ENCODE data around the gene CENPA.
"Not testable (repeated sequence)": the region's sequence is repeated elsewhere in the genome, so short reads cannot be mapped to it uniquely, and the experiment has no call there.

The CENPA gene

DNA sequence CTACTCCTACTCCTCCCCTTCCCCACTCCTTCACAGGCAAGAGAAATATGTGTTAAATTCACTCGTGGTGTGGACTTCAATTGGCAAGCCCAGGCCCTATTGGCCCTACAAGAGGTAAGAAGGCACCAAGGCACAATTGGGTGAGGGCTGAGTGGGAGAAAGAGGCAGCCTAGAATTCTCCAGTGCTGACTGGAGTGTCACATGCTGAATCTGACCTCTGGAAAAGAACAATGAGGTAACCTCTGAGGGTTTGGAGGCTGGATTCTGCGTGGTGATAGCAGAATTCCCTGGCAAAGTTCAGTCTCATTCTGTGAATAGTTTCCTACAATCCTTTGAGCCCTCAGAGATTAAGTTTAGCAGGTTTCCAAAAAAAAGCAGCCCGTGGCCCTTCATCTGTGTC is 6.9 kb downstream of the CENPA start:
- DNase-seq (ENCODE audit: low read depth in 2 of 2) = no peak

GRCh38 chr2:26793518-26793917 is 7.7 kb downstream of the CENPA start:
- DNase-seq (ENCODE audit: low read depth in 2 of 2) = no peak

DNA sequence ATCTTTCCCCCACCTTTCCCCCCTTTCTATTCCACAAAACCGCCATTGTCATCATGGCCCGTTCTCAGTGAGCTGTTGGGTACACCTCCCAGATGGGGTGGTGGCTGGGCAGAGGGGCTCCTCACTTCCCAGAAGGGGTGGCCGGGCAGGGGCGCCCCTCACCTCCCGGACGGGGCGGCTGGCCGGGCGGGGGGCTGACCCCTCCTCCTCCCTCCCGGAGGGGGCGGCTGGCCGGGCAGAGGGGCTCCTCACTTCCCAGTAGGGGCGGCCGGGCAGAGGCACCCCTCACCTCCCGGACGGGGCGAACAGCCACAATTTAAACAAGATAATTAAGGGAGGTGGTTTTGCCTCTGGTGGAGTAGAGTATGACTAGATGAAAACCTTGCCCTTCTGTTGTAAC is 9.3 kb downstream of the CENPA start:
- not testable (repeated sequence) for DNase-seq (ENCODE audit: low read depth in 2 of 2)

DNA sequence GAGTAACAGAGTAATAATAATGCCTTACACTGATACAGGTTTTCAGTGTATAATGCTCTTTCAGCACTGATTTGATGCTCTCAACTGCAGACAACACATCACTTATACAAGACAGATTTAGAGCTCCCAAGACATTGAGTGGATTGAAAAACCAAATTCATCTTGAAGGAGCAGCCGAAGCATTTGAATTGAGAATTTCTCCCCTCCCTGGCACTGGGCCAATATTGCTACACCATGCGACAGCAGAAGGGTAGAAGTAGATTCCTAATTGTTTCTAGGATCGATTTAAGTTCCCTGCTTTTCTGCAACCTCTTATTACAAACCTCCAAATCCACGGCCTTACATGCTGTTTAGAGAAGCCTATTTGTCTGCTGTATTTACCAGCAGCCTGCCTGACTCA is 15.5 kb downstream of the CENPA start:
- DNase-seq (ENCODE audit: low read depth in 2 of 2) = no peak

DNA sequence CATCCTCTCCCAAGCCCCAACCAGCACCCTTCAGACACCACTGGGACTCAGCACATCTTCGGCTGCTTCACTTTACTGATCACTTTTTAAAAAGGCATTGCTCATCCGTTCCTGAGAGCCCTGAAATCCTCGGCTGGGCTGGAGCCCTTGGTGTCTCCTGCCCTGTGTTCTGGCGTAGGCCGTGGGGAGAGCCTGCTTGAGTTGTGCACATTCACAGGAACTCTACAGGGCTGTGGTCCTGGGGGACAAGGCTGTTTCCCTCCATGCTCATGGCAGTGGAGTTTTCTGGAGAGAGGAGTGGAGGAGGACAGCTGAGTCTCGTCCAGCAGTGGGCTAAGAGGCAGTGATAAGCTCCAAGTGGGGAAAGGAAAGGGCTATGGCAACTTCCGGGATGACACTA is 15.9 kb downstream of the CENPA start:
- no peak for DNase-seq (ENCODE audit: low read depth in 2 of 2)

GRCh38 chr2:26805241-26805676 is 19.4 kb downstream of the CENPA start:
- DNase-seq (ENCODE audit: low read depth in 2 of 2) = no peak

DNA sequence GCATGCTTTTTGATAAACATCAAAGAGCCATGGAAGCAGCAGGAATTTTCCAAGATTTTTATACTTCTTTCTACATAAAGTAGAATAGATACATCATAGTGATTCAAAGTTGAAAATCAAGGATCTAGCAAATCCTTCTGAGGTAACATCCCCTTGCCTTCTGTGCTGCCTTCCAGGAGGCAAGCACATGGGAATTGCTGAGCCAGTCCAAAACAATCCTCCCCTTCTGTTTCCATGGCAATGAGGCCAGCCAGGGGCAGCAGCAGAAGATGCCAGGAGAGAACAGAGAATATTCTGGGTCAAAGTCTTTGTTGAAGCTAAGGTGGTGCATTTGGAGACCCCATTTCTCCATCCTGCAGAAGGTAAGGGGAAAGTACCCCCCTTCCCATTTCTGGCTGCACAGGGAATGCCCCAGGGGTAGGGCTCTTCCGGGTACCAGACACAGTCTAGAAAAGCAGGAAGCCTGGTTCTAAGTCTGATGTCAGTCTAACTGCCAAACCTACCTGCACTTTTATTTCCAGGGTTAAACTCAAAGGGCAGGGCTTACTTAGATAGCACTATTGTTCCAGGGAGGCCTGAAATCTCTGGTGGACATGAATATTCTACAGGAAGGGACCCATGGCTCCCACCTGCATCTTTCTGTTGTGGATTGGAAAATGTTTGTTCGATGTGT is 22.1 kb downstream of the CENPA start:
- no peak for DNase-seq (ENCODE audit: low read depth in 2 of 2)

- no peak for DNase-seq (ENCODE audit: low read depth in 2 of 2)
Measured at GRCh38 chr2:26809211-26809610, 23.4 kb downstream of the CENPA start.

GRCh38 chr2:26809876-26810577 is 24.2 kb downstream of the CENPA start:
- no peak for DNase-seq (ENCODE audit: low read depth in 2 of 2)

DNA sequence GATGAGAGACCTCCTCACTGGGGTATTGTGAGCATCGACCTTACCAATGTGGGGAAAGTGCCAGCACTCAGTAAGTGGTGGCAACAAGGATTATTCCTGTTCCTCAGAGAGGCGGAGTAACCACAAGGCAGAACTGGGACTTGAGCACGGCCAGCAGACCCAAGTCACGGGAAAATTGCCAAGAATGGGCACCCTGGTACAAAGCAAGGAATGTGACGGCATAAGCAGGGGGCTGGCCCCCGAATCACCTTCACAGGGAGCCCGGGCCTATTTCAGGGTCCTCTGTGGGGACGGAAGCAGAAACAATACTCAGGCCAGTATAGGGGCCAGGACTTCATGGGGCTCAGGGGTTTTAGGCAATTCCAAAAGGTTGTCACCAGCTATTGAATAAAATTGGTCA is 25.4 kb downstream of the CENPA start:
- no peak for DNase-seq (ENCODE audit: low read depth in 2 of 2)

DNA sequence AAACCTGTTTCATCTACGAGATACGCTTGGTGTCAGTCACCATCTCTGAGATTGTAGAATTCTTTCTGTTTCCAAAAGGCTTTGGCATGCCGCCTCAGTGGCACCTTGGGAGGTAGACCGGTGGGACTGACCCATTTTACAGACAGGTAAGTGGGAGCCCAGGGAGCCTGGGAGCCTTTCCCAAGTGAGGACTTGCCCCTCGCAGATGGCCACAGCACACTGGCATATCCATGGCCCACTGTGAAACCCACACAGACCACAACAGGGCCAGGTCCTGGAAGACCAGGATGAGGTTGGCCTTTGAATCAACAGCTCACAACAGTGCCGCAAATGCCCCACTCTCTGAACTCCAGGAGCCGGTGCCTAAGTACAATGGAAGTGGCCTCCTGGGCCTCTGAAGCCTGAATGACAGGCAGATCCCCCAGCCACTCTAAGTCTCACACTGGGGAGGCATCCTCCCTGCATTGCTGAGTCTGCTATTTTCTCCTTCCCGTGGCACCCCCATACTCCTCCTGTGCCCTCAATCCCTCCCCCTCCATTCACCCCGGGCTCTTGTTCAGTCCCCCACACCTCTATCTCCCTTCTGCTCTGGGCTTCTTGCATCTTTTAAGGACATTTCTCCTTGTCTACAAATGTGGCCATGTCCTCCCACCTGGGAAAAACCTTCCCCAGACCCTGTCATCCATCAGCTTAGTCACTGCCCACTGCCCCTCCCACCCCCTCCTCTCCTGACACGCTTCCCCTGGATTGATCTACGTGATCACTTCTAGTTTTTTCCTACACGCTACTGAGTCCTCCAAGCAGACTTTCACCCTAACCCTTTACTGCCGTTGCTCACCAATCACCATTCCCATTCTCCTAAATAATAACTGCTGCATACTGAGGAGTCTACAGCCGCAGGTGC is 26.2 kb downstream of the CENPA start:
- DNase-seq (ENCODE audit: low read depth in 2 of 2) = no peak

GRCh38 chr2:26812731-26813130 is 26.9 kb downstream of the CENPA start:
- no peak for DNase-seq (ENCODE audit: low read depth in 2 of 2)

- not testable (repeated sequence) for DNase-seq (ENCODE audit: low read depth in 2 of 2)
Measured at GRCh38 chr2:26814072-26814765, 28.4 kb downstream of the CENPA start.

DNA sequence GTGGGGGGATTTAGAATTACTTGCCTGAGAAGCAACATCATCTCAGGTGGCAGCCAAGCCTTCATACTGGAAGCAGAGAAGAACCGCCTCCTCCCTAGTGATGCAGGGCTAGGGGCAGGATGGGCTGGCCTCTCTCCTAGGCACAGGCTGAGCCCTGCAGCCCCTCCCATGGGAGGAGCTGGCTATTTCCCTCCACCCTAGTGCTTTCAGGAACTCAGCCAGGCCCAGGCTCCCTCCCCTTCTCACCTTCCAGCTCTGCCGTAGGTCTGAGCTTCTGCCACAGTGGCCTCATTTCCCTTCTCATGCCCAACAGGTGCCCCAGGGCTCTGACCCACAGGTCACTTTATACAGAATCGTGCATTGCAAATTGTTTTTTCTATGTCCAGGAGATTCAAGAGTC is 31.0 kb downstream of the CENPA start:
- DNase-seq (ENCODE audit: low read depth in 2 of 2) = no peak

DNA sequence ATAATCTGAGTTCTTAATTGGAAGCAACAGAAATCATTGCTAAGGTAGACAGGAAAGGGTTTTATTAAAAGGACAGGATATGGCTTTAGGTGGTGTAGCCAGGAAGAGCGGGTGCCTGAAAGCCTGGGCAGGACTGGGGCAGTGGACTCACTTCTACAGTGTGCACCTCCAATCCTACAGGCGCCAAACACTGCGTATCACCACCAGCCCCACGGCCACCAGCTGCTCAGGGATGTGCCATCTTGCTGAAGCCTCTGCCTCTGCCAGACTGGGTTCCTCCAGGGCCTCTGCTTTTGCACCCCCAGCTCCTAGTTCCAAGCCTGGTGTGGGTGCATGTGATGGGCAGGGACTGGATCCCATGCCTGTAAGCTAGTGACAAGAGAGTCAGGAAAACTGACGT is 32.4 kb downstream of the CENPA start:
- no peak for DNase-seq (ENCODE audit: low read depth in 2 of 2)

GRCh38 chr2:26818972-26819371 is 33.1 kb downstream of the CENPA start:
- no peak for DNase-seq (ENCODE audit: low read depth in 2 of 2)

GRCh38 chr2:26820932-26821331 is 35.1 kb downstream of the CENPA start:
- no peak for DNase-seq (ENCODE audit: low read depth in 2 of 2)

GRCh38 chr2:26822877-26823276 is 37.0 kb downstream of the CENPA start:
- DNase-seq (ENCODE audit: low read depth in 2 of 2) = no peak

DNA sequence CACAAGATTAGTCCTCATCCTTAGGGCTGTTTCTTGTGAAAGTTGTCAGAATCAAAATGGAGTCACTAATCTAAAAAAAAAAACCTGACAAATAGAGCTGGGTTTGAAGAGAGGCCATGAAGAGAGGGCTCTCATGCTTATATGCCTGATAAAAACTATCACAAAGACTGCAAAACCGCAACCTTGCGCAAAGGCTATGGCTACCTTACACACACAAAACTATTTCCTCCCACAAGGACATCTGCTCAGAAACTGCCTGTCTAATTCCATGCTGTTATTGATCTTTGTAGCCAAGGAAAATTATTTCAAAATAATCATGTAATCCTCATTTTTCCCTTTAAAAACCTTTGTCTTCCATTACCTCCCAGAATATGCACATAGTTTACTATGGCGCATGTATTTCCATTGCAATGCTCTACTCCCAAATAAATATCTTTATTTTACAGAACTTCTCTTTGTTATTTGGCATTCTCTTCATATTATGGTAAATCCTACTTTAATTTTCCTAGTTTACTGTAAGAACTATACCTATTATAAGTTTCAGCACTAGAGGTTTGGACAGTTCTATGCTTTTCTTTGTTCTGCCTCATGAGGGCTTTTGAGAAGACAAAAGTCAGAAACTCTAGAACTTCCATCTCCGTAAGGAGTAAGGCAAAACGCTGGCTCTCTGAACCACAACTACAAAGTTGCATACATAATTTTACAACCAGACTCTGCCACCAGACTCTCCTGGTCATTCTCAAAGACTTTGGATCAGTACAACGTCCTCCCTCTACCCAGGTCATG is 52.5 kb downstream of the CENPA start:
- no peak for DNase-seq (ENCODE audit: low read depth in 2 of 2)

- no peak for DNase-seq (ENCODE audit: low read depth in 2 of 2)
Measured at GRCh38 chr2:26840937-26841610, 55.2 kb downstream of the CENPA start.

DNA sequence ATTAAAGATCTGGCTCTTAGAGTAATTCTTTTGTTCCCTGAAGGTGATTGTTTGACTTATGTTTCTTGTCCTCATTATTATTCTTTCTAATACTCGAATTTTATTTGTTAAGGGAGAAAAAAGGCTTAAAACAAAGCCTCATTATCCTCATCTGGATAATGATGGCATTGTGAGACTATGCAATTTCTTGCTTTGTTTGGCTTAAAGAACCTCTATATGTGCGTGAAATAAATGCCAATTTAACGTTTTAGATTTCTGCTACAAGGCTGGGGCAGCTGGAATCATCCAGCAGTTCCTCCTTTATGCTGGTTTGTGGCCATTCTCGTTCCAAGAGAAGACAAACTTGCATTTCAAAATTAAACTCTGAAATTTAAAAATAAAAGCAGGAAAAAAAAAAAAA is 57.2 kb downstream of the CENPA start:
- no peak for DNase-seq (ENCODE audit: low read depth in 2 of 2)
